Measurements from ENCODE around the gene BMPER. TPM values are rescaled to one million over a fixed set of nuclear protein-coding genes. Genes with fewer than 3 reads are reported as not detected.

BMPER gene
- total RNA-seq, 1 experiment from 2014 or later, result not detected

DNA sequence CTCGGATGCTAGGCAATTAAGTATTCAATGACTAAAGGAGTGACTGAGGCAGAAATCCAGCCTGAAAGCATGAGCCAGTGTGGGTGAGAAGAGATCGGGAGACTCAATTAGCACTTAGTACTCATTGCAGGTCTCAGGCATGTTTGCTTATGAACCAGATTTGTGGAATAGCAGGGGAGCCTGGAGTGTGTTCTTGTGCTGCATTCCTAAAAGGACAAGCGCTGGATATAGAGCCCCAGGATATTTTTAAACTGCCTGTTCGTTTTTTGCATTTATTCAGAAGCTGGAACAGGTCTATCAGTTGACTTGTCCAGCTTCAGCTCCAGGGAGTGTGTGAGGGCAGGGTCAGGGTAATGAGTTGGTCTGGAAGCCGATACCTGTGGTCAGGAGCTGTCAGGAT is 120.3 kb downstream of the BMPER start:
- H3K9me2 ChIP-seq (replicated peaks; ENCODE audit: insufficient read depth, low read length), result 0 out of 2 replicates have a peak, but pooled peaks cover 5% of the 10 kb centered on the region
- no peaks in the 10 kb centered on the region for H3K9me3 ChIP-seq (ENCODE audit: low read length)
- DNase-seq, result no peak
- no peaks in the 10 kb centered on the region for H3K27me3 ChIP-seq (ENCODE audit: low read length)
- no peak overlapping the region for H3K4me2 ChIP-seq (ENCODE audit: low read depth, low read length, poor library complexity, severe bottlenecking)
- H4K20me1 ChIP-seq (ENCODE audit: insufficient read depth, low read depth, low read length), result no peaks in the 10 kb centered on the region
- no peak overlapping the region for H3K27ac ChIP-seq (ENCODE audit: low read length)
- no peak overlapping the region for H3K9ac ChIP-seq (ENCODE audit: low read length)
- no peaks in the 10 kb centered on the region for H3K36me3 ChIP-seq (ENCODE audit: insufficient read depth, low read length)
- H3K4me1 ChIP-seq (ENCODE audit: low read length), result no peaks in the 10 kb centered on the region
- no peak overlapping the region for H2AFZ ChIP-seq (ENCODE audit: low read length)
- no peaks in the 10 kb centered on the region for H3K79me2 ChIP-seq (ENCODE audit: low read length)
- no peak overlapping the region for H3K4me3 ChIP-seq (ENCODE audit: low read length)

DNA sequence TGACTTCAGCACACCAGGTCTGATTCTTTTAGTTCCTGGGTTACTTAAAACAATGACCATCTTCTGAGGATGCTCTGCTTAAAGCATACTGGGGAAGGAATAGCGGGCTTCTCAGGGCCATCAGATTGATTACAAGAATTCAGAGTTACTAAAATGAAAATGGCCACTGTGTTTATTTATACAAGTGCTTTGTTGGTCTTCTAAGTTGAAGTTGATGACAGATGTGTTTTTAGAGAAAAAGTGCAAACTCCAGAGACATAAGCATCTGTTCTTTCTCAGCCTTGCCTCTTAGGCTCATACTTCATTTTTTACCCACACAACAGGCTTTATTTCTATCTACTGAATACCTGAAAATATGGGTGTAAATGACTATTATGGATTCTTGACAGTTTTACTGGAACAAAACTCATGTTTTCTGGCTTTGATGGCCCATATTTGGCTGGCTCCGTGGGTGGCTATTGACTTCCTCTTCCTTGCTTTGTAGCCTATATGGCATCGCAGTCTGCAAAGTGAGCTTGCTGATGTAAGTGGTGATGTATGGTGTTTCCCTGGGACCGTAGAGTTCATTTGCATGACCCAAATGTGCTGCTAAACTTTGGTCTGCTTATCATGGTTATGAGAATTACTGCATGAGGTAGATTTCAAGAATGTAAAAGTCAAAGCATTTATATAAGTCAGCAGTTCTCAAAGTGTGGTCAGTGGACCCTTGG is 121.3 kb downstream of the BMPER start:
- Histone ChIP-seq H3K79me2 (ENCODE audit: low read length) (no peaks in the 10 kb centered on the region), H3K4me2 (ENCODE audit: low read depth, low read length, poor library complexity, severe bottlenecking) (no peak overlapping the region), H2AFZ (ENCODE audit: low read length) (no peak overlapping the region), H3K4me1 (ENCODE audit: low read length) (no peaks in the 10 kb centered on the region), H3K9ac (ENCODE audit: low read length) (no peak overlapping the region), H3K27ac (ENCODE audit: low read length) (no peak overlapping the region), H3K9me2 (replicated peaks; ENCODE audit: insufficient read depth, low read length) (0 out of 2 replicates have a peak, but pooled peaks cover 5% of the 10 kb centered on the region), H4K20me1 (ENCODE audit: insufficient read depth, low read depth, low read length) (no peaks in the 10 kb centered on the region), H3K4me3 (ENCODE audit: low read length) (no peak overlapping the region), H3K9me3 (ENCODE audit: low read length) (no peaks in the 10 kb centered on the region), H3K27me3 (ENCODE audit: low read length) (no peaks in the 10 kb centered on the region), H3K36me3 (ENCODE audit: insufficient read depth, low read length) (no peaks in the 10 kb centered on the region)
- DNase-seq, result no peak

DNA sequence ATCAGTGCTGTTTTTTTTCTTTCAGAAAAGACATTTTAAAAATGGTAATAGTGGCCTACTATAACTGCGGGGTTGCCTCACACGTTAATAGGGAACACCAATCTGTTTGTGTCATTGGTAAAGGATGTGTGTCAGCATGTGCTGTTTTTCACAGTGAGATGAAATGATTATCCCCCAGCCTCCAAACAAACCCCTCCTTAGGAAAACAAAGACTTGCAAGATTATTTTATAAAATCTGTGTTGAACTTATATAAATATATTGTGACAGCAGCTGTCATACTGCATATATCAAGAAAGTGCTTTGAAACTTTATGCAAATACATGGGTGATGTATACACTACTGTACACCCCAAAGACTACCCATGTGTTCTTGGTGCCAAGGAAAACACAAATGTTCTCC is 125.8 kb downstream of the BMPER start:
- Histone ChIP-seq H3K4me2 (ENCODE audit: low read depth, low read length, poor library complexity, severe bottlenecking) (no peak overlapping the region), H3K9me2 (replicated peaks; ENCODE audit: insufficient read depth, low read length) (0 out of 2 replicates have a peak, but pooled peaks cover 5% of the 10 kb centered on the region), H3K27ac (ENCODE audit: low read length) (no peak overlapping the region), H3K79me2 (ENCODE audit: low read length) (no peaks in the 10 kb centered on the region), H3K27me3 (ENCODE audit: low read length) (no peaks in the 10 kb centered on the region), H3K4me3 (ENCODE audit: low read length) (no peak overlapping the region), H3K4me1 (ENCODE audit: low read length) (no peaks in the 10 kb centered on the region), H4K20me1 (ENCODE audit: insufficient read depth, low read depth, low read length) (no peaks in the 10 kb centered on the region), H3K9ac (ENCODE audit: low read length) (no peak overlapping the region), H3K36me3 (ENCODE audit: insufficient read depth, low read length) (no peaks in the 10 kb centered on the region), H3K9me3 (ENCODE audit: low read length) (no peaks in the 10 kb centered on the region), H2AFZ (ENCODE audit: low read length) (no peak overlapping the region)
- no peak for DNase-seq

DNA sequence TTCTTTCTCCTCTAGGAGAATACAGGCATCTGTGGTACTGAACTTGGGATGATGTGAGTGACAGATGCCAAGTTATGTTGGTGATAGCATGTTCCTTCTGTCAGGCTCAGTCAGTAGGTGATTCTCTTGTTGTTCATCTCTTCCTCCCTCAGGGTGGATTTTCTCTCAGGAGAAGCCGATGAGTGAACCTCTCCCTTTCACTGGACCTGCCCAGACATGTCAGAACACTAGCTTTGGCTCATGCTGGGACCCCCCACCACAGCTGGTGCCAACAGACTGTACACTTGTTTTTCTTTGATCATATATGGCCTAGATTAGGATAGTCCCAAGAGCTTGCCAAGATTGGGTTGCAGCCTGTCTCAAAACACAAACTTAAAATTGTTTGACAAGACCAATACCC is 129.4 kb downstream of the BMPER start:
- no peak for DNase-seq
- no peak overlapping the region for H3K9ac ChIP-seq (ENCODE audit: low read length)
- H3K27me3 ChIP-seq (ENCODE audit: low read length), result no peaks in the 10 kb centered on the region
- H3K4me3 ChIP-seq (ENCODE audit: low read length), result no peak overlapping the region
- H3K9me2 ChIP-seq (replicated peaks; ENCODE audit: insufficient read depth, low read length), result no peaks in the 10 kb centered on the region
- no peaks in the 10 kb centered on the region for H3K36me3 ChIP-seq (ENCODE audit: insufficient read depth, low read length)
- no peaks in the 10 kb centered on the region for H3K4me1 ChIP-seq (ENCODE audit: low read length)
- H4K20me1 ChIP-seq (ENCODE audit: insufficient read depth, low read depth, low read length), result no peaks in the 10 kb centered on the region
- no peak overlapping the region for H3K27ac ChIP-seq (ENCODE audit: low read length)
- no peaks in the 10 kb centered on the region for H3K79me2 ChIP-seq (ENCODE audit: low read length)
- H3K9me3 ChIP-seq (ENCODE audit: low read length), result no peaks in the 10 kb centered on the region
- H3K4me2 ChIP-seq (ENCODE audit: low read depth, low read length, poor library complexity, severe bottlenecking), result no peak overlapping the region
- H2AFZ ChIP-seq (ENCODE audit: low read length), result no peak overlapping the region

DNA sequence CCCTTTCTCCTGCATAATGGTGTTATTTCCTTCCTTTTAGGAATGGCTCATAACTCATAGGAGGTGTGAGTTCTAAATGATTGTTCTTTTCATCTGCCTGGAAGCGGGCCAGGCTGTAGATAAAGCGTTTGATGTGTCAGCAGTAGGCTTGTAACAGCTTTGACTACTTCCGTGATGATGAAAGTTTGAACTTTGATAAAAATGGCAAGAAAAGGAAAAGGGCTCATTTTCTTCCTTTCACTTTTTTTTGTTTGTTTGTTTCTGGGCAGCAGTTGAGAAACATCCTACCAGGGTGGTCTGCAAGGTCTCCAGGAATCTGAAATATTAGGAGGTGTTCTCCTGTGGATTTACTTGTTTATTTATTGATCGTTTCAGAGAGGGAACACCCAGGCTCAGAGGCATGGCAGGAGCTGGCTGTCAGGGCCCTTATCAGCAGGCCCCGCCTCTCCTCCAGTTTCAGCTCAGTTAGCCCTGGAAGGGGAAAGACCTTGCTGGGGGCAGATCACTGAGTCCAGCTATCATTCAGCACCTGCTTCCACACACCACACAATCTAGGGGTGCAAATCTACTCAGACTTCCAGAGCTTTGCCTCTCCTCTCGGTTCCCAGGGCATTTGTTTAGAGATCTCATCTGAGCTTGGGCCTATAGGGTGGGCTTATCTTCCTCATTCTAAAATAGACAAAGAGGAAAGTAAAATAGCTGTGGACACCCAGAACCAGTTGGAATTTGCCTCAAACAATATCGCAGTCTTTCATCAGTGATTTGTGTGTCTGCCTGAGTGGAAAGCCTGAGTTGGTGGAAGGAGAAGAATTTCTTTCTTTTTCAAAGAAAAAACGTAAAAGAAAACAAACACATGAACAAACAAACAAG is 130.9 kb downstream of the BMPER start:
- no peaks in the 10 kb centered on the region for H3K9me2 ChIP-seq (replicated peaks; ENCODE audit: insufficient read depth, low read length)
- no peaks in the 10 kb centered on the region for H3K79me2 ChIP-seq (ENCODE audit: low read length)
- no peak overlapping the region for H3K9ac ChIP-seq (ENCODE audit: low read length)
- no peaks in the 10 kb centered on the region for H3K9me3 ChIP-seq (ENCODE audit: low read length)
- no peak for DNase-seq
- H3K27me3 ChIP-seq (ENCODE audit: low read length), result no peaks in the 10 kb centered on the region
- no peak overlapping the region for H3K4me2 ChIP-seq (ENCODE audit: low read depth, low read length, poor library complexity, severe bottlenecking)
- no peak overlapping the region for H3K27ac ChIP-seq (ENCODE audit: low read length)
- H3K4me1 ChIP-seq (ENCODE audit: low read length), result no peaks in the 10 kb centered on the region
- no peak overlapping the region for H3K4me3 ChIP-seq (ENCODE audit: low read length)
- H3K36me3 ChIP-seq (ENCODE audit: insufficient read depth, low read length), result no peaks in the 10 kb centered on the region
- no peaks in the 10 kb centered on the region for H4K20me1 ChIP-seq (ENCODE audit: insufficient read depth, low read depth, low read length)
- H2AFZ ChIP-seq (ENCODE audit: low read length), result no peak overlapping the region

DNA sequence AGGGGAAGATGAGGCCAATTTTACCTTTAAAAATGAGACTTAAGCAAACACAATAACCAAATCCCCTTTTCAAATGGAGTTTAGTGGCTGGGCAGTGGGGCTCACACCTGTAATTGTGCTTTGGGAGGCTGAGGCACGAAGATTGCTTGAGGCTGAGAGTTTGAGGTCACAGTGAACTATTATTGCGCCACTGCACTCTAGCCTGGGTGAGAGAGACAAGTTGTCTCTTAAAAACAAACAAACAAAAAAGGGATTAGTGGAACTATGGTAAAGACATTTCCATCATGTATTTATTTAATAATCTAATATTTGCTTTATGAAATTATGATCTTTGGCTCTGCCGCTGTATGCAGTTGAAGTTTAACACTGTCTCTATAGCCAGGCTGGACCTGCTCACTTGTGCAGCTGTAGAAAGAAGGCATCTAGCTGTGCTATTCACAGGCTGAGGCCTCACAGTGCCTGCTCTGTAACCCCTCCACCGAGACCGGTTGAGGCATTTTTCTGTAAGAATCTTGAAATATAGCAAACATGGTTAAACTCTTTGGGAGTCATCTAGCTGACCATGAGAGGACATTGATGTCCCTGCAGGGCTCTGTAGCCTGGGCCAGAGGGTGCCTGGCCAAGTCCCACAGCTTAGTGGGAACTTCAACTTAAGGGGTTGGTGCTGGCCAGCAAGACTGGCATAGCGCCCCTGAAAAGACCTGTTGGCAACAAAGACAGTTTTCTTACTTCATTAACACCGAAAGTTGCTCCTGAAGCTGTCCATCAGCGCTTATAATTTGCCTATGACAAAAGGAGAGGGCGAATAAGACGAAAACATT is 131.8 kb downstream of the BMPER start:
- Histone ChIP-seq H3K9me3 (ENCODE audit: low read length) (no peaks in the 10 kb centered on the region), H2AFZ (ENCODE audit: low read length) (no peak overlapping the region), H3K4me1 (ENCODE audit: low read length) (no peaks in the 10 kb centered on the region), H4K20me1 (ENCODE audit: insufficient read depth, low read depth, low read length) (no peaks in the 10 kb centered on the region), H3K4me3 (ENCODE audit: low read length) (no peak overlapping the region), H3K9ac (ENCODE audit: low read length) (no peak overlapping the region), H3K27ac (ENCODE audit: low read length) (no peak overlapping the region), H3K27me3 (ENCODE audit: low read length) (no peaks in the 10 kb centered on the region), H3K9me2 (replicated peaks; ENCODE audit: insufficient read depth, low read length) (no peaks in the 10 kb centered on the region), H3K36me3 (ENCODE audit: insufficient read depth, low read length) (no peaks in the 10 kb centered on the region), H3K4me2 (ENCODE audit: low read depth, low read length, poor library complexity, severe bottlenecking) (no peak overlapping the region), H3K79me2 (ENCODE audit: low read length) (no peaks in the 10 kb centered on the region)
- DNase-seq, result no peak

DNA sequence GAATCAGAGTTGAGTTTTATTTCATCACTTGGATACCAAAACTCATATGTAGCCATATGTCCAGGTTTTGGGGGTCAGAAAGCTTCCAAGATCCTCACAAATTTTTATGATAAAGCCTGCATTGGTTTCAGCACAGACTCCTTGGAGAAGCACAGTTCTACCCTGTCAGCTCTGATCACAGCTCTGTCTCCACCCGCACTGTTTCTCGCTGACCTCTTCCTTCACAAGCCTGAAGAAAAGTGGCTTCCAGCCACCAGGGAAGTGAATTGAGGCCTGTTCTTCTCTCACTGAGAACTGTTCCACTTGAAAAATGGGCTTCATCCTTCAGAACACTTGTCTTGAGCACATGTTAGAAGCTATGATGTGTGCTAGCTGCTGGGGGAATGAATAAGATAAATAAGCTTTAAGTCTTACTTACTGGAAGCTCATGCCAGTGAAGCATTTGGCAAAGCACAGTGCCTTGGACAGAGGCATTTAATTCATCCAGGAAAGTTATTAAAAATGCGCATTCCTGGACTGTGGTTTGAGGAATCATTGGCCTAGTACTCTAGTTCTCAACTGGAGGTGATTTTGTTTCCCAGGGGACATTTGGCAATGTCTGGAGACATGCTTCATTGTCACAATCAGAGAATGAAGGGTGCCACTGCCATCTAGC is 133.6 kb downstream of the BMPER start:
- no peak overlapping the region for H3K4me3 ChIP-seq (ENCODE audit: low read length)
- no peaks in the 10 kb centered on the region for H3K4me1 ChIP-seq (ENCODE audit: low read length)
- H3K36me3 ChIP-seq (ENCODE audit: insufficient read depth, low read length), result no peaks in the 10 kb centered on the region
- H3K27ac ChIP-seq (ENCODE audit: low read length), result no peak overlapping the region
- H2AFZ ChIP-seq (ENCODE audit: low read length), result no peak overlapping the region
- no peaks in the 10 kb centered on the region for H3K9me3 ChIP-seq (ENCODE audit: low read length)
- H3K27me3 ChIP-seq (ENCODE audit: low read length), result no peaks in the 10 kb centered on the region
- DNase-seq, result no peak
- H3K9ac ChIP-seq (ENCODE audit: low read length), result no peak overlapping the region
- no peaks in the 10 kb centered on the region for H4K20me1 ChIP-seq (ENCODE audit: insufficient read depth, low read depth, low read length)
- no peak overlapping the region for H3K4me2 ChIP-seq (ENCODE audit: low read depth, low read length, poor library complexity, severe bottlenecking)
- no peaks in the 10 kb centered on the region for H3K79me2 ChIP-seq (ENCODE audit: low read length)
- H3K9me2 ChIP-seq (replicated peaks; ENCODE audit: insufficient read depth, low read length), result no peaks in the 10 kb centered on the region
